Measurements from ENCODE around the gene SYNPO2.
"Not testable (repeated sequence)": the region's sequence is repeated elsewhere in the genome, so short reads cannot be mapped to it uniquely, and the experiment has no call there.

Gene SYNPO2

DNA sequence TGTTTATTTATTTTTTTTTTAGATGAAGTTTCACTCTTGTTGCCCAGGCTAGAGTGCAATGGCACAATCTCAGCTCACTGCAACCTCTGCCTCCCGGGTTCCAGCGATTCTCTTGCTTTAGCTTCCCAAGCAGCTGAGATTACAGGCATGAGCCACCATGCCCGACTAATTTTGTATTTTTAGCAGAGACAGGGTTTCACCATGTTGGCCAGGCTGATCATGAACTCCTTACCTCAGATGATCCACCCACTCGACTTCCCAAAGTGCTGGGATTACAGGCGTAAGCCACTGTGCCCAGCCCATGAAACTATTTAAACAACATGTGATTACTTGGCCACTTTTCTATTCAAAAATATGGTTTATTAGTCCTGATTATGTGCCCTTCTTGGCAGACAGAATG, 158.4 kb downstream of the SYNPO2 start:
- not testable (repeated sequence) for H3K23ac ChIP-seq (ENCODE audit: low read length); H2AK5ac ChIP-seq (ENCODE audit: low read length); H3K4me3 ChIP-seq (ENCODE audit: low read length); H3K27me3 ChIP-seq (ENCODE audit: insufficient read depth, low read length, poor library complexity); DNase-seq; H2BK5ac ChIP-seq (ENCODE audit: low read length); H3K79me2 ChIP-seq (ENCODE audit: control insufficient read depth, insufficient read depth, low read length); H2BK120ac ChIP-seq (ENCODE audit: low read depth, low read length); H3K56ac ChIP-seq (ENCODE audit: low read length); H3K79me1 ChIP-seq (ENCODE audit: low read length); H3K9ac ChIP-seq (ENCODE audit: low read length); H3K4me1 ChIP-seq (ENCODE audit: control insufficient read depth, low read depth, low read length); H3K27ac ChIP-seq (ENCODE audit: low read depth, low read length); H4K8ac ChIP-seq (ENCODE audit: low read depth, low read length); H4K5ac ChIP-seq (ENCODE audit: low read length); H3K18ac ChIP-seq (ENCODE audit: low read length); H3K4me2 ChIP-seq (ENCODE audit: low read length); H2BK15ac ChIP-seq (replicated peaks; ENCODE audit: low read depth); H3K4ac ChIP-seq (ENCODE audit: low read depth, low read length); H3K36me3 ChIP-seq (ENCODE audit: control insufficient read depth, insufficient read depth, low read length)
- WGBS (ENCODE audit: extremely low coverage, insufficient coverage, low lambda C conversion rate), result no CpG with 5 or more reads among the region's 5 CpGs

GRCh38 chr4:119048446-119048845, 159.8 kb downstream of the SYNPO2 start:
- H2BK5ac ChIP-seq (ENCODE audit: low read length), result no peak overlapping the region
- H3K4me2 ChIP-seq (ENCODE audit: low read length), result no peak overlapping the region
- H2BK15ac ChIP-seq (replicated peaks; ENCODE audit: low read depth), result no peak overlapping the region
- no peak overlapping the region for H3K56ac ChIP-seq (ENCODE audit: low read length)
- no peaks in the 10 kb centered on the region for H3K4me1 ChIP-seq (ENCODE audit: control insufficient read depth, low read depth, low read length)
- no peak overlapping the region for H4K8ac ChIP-seq (ENCODE audit: low read depth, low read length)
- no peak overlapping the region for H3K18ac ChIP-seq (ENCODE audit: low read length)
- H3K27me3 ChIP-seq (ENCODE audit: insufficient read depth, low read length, poor library complexity), result no peaks in the 10 kb centered on the region
- H3K79me1 ChIP-seq (ENCODE audit: low read length), result no peaks in the 10 kb centered on the region
- H3K4ac ChIP-seq (ENCODE audit: low read depth, low read length), result no peak overlapping the region
- no peak overlapping the region for H3K27ac ChIP-seq (ENCODE audit: low read depth, low read length)
- H2BK120ac ChIP-seq (ENCODE audit: low read depth, low read length), result no peak overlapping the region
- H3K9ac ChIP-seq (ENCODE audit: low read length), result no peak overlapping the region
- no peaks in the 10 kb centered on the region for H3K79me2 ChIP-seq (ENCODE audit: control insufficient read depth, insufficient read depth, low read length)
- H4K5ac ChIP-seq (ENCODE audit: low read length), result no peak overlapping the region
- no peaks in the 10 kb centered on the region for H3K36me3 ChIP-seq (ENCODE audit: control insufficient read depth, insufficient read depth, low read length)
- H2AK5ac ChIP-seq (ENCODE audit: low read length), result no peak overlapping the region
- DNase-seq, result no peak
- H3K23ac ChIP-seq (ENCODE audit: low read length), result no peak overlapping the region
- H3K4me3 ChIP-seq (ENCODE audit: low read length), result no peak overlapping the region

DNA sequence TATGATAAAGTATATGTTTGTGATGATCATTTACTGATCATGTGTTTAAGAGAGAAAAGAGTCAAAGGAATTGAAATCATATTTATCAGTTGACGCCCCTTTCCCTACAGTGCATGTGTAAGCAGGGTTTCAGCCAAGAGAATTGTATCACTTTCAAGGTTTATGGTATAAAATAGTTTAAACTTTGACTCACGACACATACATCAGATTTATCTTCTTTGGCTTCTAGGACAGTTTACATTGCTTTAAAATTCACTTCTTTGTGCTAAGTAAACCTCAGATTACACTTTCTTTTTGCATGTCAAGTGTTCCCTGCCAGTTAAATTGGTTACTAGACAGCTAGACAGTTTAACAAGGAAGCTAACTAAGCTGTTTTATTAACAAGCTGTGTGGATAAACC, 160.7 kb downstream of the SYNPO2 start:
- Histone ChIP-seq H3K4me2 (ENCODE audit: low read length) (no peak overlapping the region), H3K79me1 (ENCODE audit: low read length) (no peaks in the 10 kb centered on the region), H4K5ac (ENCODE audit: low read length) (no peak overlapping the region), H3K27ac (ENCODE audit: low read depth, low read length) (no peak overlapping the region), H2AK5ac (ENCODE audit: low read length) (no peak overlapping the region), H2BK5ac (ENCODE audit: low read length) (no peak overlapping the region), H2BK15ac (replicated peaks; ENCODE audit: low read depth) (no peak overlapping the region), H3K4me3 (ENCODE audit: low read length) (no peak overlapping the region), H3K79me2 (ENCODE audit: control insufficient read depth, insufficient read depth, low read length) (no peaks in the 10 kb centered on the region), H3K56ac (ENCODE audit: low read length) (no peak overlapping the region), H3K36me3 (ENCODE audit: control insufficient read depth, insufficient read depth, low read length) (no peaks in the 10 kb centered on the region), H3K23ac (ENCODE audit: low read length) (no peak overlapping the region), H3K27me3 (ENCODE audit: insufficient read depth, low read length, poor library complexity) (no peaks in the 10 kb centered on the region), H3K9ac (ENCODE audit: low read length) (no peak overlapping the region), H4K8ac (ENCODE audit: low read depth, low read length) (no peak overlapping the region), H3K4ac (ENCODE audit: low read depth, low read length) (no peak overlapping the region), H3K4me1 (ENCODE audit: control insufficient read depth, low read depth, low read length) (no peaks in the 10 kb centered on the region), H3K18ac (ENCODE audit: low read length) (no peak overlapping the region), H2BK120ac (ENCODE audit: low read depth, low read length) (no peak overlapping the region)
- DNase-seq, result no peak
- WGBS (ENCODE audit: extremely low coverage, insufficient coverage, low lambda C conversion rate), result no CpG with 5 or more reads among the region's 2 CpGs

- no CpG with 5 or more reads among the region's 7 CpGs for WGBS (ENCODE audit: extremely low coverage, insufficient coverage, low lambda C conversion rate)
- no peak overlapping the region for H3K56ac ChIP-seq (ENCODE audit: low read length)
Observed at GRCh38 chr4:119050527-119051090, 162.0 kb downstream of the SYNPO2 start.

GRCh38 chr4:119053245-119053644, 164.6 kb downstream of the SYNPO2 start:
- Histone ChIP-seq H3K79me1 (ENCODE audit: low read length) (no peaks in the 10 kb centered on the region), H4K8ac (ENCODE audit: low read depth, low read length) (no peak overlapping the region), H3K27ac (ENCODE audit: low read depth, low read length) (no peak overlapping the region), H4K5ac (ENCODE audit: low read length) (no peak overlapping the region), H3K18ac (ENCODE audit: low read length) (no peak overlapping the region), H3K4me1 (ENCODE audit: control insufficient read depth, low read depth, low read length) (no peaks in the 10 kb centered on the region), H2BK120ac (ENCODE audit: low read depth, low read length) (no peak overlapping the region), H3K4me2 (ENCODE audit: low read length) (no peak overlapping the region), H2AK5ac (ENCODE audit: low read length) (no peak overlapping the region), H3K36me3 (ENCODE audit: control insufficient read depth, insufficient read depth, low read length) (no peaks in the 10 kb centered on the region), H3K27me3 (ENCODE audit: insufficient read depth, low read length, poor library complexity) (no peaks in the 10 kb centered on the region), H3K56ac (ENCODE audit: low read length) (no peak overlapping the region), H3K9ac (ENCODE audit: low read length) (no peak overlapping the region), H3K4me3 (ENCODE audit: low read length) (no peak overlapping the region), H3K79me2 (ENCODE audit: control insufficient read depth, insufficient read depth, low read length) (no peaks in the 10 kb centered on the region), H3K23ac (ENCODE audit: low read length) (no peak overlapping the region), H3K4ac (ENCODE audit: low read depth, low read length) (no peak overlapping the region), H2BK15ac (replicated peaks; ENCODE audit: low read depth) (no peak overlapping the region), H2BK5ac (ENCODE audit: low read length) (no peak overlapping the region)
- no CpG with 5 or more reads among the region's 2 CpGs for WGBS (ENCODE audit: extremely low coverage, insufficient coverage, low lambda C conversion rate)
- DNase-seq, result no peak

More at GRCh38 chr4:119050527-119051090, 162.0 kb downstream of the SYNPO2 start:
- H3K79me1 ChIP-seq (ENCODE audit: low read length), result no peaks in the 10 kb centered on the region
- no peak overlapping the region for H3K4me2 ChIP-seq (ENCODE audit: low read length)
- no peak overlapping the region for H3K9ac ChIP-seq (ENCODE audit: low read length)
- H3K4me1 ChIP-seq (ENCODE audit: control insufficient read depth, low read depth, low read length), result no peaks in the 10 kb centered on the region
- no peak overlapping the region for H3K23ac ChIP-seq (ENCODE audit: low read length)
- DNase-seq, result no peak
- no peak overlapping the region for H3K18ac ChIP-seq (ENCODE audit: low read length)
- H4K8ac ChIP-seq (ENCODE audit: low read depth, low read length), result no peak overlapping the region
- no peak overlapping the region for H3K27ac ChIP-seq (ENCODE audit: low read depth, low read length)
- no peaks in the 10 kb centered on the region for H3K27me3 ChIP-seq (ENCODE audit: insufficient read depth, low read length, poor library complexity)
- no peak overlapping the region for H2BK5ac ChIP-seq (ENCODE audit: low read length)
- no peak overlapping the region for H2BK15ac ChIP-seq (replicated peaks; ENCODE audit: low read depth)
- no peaks in the 10 kb centered on the region for H3K36me3 ChIP-seq (ENCODE audit: control insufficient read depth, insufficient read depth, low read length)
- no peak overlapping the region for H4K5ac ChIP-seq (ENCODE audit: low read length)
- H3K4ac ChIP-seq (ENCODE audit: low read depth, low read length), result no peak overlapping the region
- H3K79me2 ChIP-seq (ENCODE audit: control insufficient read depth, insufficient read depth, low read length), result no peaks in the 10 kb centered on the region
- no peak overlapping the region for H2BK120ac ChIP-seq (ENCODE audit: low read depth, low read length)
- no peak overlapping the region for H2AK5ac ChIP-seq (ENCODE audit: low read length)
- no peak overlapping the region for H3K4me3 ChIP-seq (ENCODE audit: low read length)

DNA sequence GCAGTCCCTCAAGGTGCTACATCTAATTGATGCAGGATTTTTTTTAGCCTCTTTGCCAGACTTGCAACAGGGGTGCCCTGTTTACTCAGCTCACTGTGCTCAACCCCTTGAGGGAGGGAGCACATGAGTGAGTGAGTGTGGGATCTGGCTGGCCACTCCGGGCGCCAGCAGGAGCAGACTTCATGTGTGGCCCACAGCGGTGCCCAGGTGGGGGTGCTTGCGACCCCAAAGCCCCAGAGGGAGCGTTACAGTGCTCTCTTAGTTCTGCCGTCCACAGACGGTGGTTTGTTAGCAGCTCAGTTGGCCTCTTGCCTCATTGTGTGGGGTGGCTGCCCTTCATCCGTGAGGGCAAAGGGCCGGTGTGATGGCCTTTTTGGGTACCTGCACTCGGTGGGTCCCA, 165.3 kb downstream of the SYNPO2 start:
- Histone ChIP-seq H3K9ac (ENCODE audit: low read length) (no peak overlapping the region), H3K36me3 (ENCODE audit: control insufficient read depth, insufficient read depth, low read length) (no peaks in the 10 kb centered on the region), H3K27me3 (ENCODE audit: insufficient read depth, low read length, poor library complexity) (no peaks in the 10 kb centered on the region), H2BK15ac (replicated peaks; ENCODE audit: low read depth) (no peak overlapping the region), H3K79me2 (ENCODE audit: control insufficient read depth, insufficient read depth, low read length) (no peaks in the 10 kb centered on the region), H3K18ac (ENCODE audit: low read length) (no peak overlapping the region), H3K79me1 (ENCODE audit: low read length) (no peaks in the 10 kb centered on the region), H3K4me2 (ENCODE audit: low read length) (no peak overlapping the region), H2BK5ac (ENCODE audit: low read length) (no peak overlapping the region), H4K8ac (ENCODE audit: low read depth, low read length) (no peak overlapping the region), H4K5ac (ENCODE audit: low read length) (no peak overlapping the region), H3K4me1 (ENCODE audit: control insufficient read depth, low read depth, low read length) (no peaks in the 10 kb centered on the region), H2BK120ac (ENCODE audit: low read depth, low read length) (no peak overlapping the region), H3K56ac (ENCODE audit: low read length) (no peak overlapping the region), H3K4me3 (ENCODE audit: low read length) (no peak overlapping the region), H2AK5ac (ENCODE audit: low read length) (no peak overlapping the region), H3K23ac (ENCODE audit: low read length) (no peak overlapping the region), H3K4ac (ENCODE audit: low read depth, low read length) (no peak overlapping the region), H3K27ac (ENCODE audit: low read depth, low read length) (no peak overlapping the region)
- WGBS (ENCODE audit: extremely low coverage, insufficient coverage, low lambda C conversion rate), result no CpG with 5 or more reads among the region's 10 CpGs
- DNase-seq, result no peak
